GM19238 (cell line): ENCODE data around the gene RNF5.
"Not testable (repeated sequence)": the region's sequence is repeated elsewhere in the genome, so short reads cannot be mapped to it uniquely, and the experiment has no call there.

Source experiments
- DNase-seq: peaks from one replicate; pipeline ENCODE4 v3.0.0; 2011; ENCODE audit warnings: low spot score; ENCODE audit not compliant: insufficient read length

Gene RNF5

GRCh38 chr6:32177788-32178546 is at the start of gene RNF5:
Gene RNF5 (plus strand): TSS chr6:32178405. CDS start chr6:32178512, 107 bp downstream.
- peak; percentile 89 for DNase-seq

- no peak for DNase-seq
Observed at GRCh38 chr6:32128751-32129296, 49.4 kb upstream of the RNF5 start.

GRCh38 chr6:32129297-32130088 is 48.7 kb upstream of the RNF5 start:
- DNase-seq, result no peak

DNA sequence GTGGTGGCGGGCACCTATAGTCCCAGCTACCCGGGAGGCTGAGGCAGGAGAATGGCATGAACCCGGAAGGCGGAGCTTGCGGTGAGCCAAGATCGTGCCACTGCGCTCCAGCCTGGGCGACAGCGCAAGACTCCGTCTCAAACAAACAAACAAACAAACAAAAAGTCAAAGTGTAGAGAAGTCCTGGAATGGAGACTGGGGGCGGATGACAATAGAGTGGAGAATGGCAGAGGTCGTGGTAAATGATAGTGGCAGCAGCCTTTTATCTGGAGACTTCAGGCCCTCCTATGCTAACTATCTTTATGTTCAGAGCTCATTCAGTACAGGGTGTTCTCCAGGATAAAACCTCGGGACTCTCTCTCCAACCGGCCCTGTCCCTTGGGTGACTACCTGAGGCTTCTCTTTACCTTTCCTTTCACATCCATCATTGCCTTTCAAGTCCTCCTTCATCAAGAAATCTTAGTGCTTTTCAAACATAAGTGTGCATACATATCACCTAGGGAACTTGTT is 46.7 kb upstream of the RNF5 start:
- no peak for DNase-seq

DNA sequence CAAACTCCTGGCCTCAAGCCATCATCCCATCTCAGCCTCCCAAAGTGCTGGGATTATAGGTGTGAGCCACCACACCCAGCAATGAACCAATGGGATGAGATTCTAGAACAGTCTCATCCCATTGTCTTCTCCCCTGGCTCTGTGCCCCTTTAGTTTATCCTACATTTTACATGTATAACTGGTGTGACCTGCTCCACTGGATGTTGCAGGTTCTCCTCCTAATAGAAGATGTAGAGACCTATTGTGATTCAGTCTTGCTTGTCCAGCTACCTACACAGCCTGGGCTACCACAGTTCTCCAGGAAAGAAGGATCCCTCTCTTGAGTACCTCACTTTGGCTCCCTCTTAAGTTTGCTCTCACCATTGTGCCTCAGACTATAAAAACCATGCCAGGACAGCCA is 46.1 kb upstream of the RNF5 start:
- no peak for DNase-seq

DNA sequence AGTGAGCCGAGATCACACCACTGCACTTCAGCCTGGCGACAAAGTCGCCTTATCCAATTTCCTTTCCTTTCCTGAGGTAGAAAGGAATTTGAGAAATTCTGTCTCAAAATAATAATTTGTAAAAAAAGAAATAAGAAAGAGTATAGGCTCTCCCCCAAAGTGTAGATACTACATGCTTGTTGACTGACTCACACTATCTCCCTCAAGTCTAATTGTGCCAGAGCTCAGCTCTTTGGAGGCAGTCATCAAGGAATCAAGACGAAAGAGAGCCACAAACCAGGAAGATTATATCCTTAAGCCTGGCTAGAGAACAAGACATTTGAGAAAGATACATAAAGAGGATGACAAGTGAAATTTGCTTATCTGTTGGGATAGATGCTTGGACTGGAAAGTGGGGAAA is 44.4 kb upstream of the RNF5 start:
- DNase-seq, result no peak

- DNase-seq, result no peak
Observed at GRCh38 chr6:32137454-32137853, 40.8 kb upstream of the RNF5 start.

DNA sequence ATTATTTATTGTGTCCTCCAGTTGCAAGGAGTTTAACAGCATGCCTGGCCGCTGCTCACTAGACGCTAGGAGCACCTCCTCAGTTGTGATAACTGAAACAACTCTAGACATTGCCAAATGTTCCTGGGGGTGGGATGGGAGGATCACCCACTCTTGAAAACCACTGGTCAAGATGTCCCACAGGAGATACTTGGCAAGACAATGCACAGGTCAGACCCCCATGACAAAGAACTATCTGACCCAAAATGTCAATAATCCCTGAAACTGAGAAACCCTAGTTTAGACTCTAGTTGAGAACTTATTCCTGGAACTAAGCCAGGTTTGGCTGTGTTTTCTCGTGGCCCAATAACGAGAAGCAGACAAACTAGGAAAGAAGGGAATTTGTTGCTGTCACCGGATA is 38.6 kb upstream of the RNF5 start:
- DNase-seq, result no peak

- no peak for DNase-seq
Observed at GRCh38 chr6:32140420-32141046, 37.7 kb upstream of the RNF5 start.

DNA sequence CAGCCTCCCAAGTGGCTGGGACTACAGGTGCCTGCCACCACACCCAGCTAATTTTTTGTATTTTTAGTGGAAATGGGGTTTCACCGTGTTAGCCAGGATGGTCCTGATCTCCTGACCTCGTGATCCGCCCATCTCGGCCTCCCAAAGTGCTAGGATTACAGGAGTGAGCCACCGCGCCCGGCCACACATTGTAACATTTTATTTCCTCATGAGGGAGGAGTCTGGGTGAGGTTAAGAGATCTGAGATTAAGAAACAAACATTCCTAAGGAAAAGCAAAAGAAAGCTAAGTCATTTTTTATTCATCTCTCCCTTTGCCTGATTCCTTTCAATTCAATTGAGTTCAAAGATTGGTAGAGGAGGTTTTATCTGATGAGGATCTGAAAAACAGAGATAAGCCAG is 34.0 kb upstream of the RNF5 start:
- DNase-seq, result not testable (repeated sequence)

GRCh38 chr6:32146287-32146686 is 31.9 kb upstream of the RNF5 start:
- no peak for DNase-seq

DNA sequence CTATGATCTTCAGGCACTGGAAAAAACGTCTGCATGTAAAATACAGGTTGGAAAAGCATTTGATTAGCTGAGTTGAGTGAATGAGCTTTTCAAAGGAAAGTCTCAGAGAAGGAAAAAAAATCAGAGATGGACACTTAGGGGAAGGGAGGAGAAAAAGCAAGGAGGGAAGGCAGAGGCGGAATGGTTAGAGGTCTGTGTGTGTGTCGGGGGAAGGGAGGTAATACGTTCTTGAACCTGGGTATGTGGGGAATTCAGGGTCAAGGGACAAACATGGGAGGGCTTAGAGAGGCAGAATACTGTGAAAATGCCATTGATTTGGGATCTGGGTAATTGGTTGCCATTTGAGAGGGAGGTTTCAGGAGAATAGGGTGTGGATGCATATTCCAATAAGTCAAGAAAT is 31.5 kb upstream of the RNF5 start:
- no peak for DNase-seq

- DNase-seq, result no peak
Observed at GRCh38 chr6:32147401-32148132, 30.6 kb upstream of the RNF5 start.

DNA sequence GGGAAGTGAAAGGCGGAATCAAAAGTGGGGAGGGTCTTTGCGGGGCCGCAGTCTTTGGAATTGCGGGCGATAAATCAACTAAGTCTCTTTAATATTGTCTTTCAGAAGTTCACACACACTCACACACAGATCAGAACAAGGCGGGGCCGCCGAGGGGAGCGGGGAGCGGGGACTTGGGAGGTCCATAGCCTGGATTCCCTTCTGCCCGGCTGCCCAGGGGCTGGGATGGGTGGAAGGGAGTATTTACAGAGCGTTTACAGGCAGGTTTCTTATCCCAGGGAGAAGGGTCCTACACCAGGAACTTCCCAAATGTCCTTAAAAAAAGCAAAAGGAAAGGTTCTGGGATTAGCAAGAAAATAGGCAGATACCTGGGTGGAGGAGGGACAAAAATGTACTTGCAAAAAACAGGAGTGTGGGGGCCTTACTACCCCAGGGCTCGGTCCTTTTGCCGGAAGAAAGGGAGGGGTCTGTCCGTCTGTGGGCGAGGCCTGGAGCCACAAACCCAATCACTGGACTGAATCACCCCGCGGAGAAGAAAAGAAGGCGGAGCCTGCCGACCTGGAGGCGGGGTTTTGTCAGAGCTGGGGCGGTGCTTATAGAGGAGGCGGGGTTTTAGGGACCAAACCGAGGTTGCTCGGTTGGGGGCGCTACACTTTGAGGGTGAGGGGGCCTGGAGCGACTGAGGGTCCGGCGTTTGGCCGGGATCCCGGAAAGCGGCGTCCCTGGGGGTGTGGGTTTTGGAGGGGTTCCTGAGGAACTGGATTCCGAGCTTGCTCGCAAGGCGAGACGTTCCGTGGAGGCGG is 29.7 kb upstream of the RNF5 start:
- DNase-seq, result no peak

DNA sequence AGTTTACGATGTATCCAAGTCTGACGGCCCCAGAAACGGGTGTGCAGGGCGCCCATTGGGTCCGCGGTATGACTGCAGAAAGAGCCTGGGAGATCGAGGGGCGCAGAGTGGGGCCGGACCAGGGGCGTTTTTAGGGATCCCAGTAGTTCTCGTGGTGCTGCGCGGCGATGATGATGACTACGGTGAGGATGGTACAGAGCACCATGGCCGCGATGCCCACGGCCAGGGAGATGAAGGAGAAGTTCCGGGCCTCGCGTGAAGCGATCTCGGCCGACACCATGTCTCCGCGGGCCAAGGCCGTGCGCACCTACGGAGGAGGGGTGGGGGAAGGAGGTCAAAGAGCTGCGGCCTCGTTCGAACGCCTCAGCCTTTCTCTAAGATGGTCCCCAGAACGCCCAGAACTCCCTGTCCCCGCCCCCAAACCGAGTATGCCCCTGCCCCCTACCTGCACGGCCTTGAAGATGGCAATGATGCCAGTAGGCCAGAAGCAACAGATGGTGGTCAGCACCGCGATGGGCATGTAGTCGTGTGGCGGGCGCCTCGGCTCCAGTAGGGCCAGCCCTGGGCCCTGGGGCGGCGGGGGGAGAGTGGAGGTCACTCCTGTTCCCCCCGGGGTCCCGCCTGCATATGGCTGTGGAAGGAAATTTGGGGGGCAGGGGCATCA is 29.0 kb upstream of the RNF5 start:
- no peak for DNase-seq

DNA sequence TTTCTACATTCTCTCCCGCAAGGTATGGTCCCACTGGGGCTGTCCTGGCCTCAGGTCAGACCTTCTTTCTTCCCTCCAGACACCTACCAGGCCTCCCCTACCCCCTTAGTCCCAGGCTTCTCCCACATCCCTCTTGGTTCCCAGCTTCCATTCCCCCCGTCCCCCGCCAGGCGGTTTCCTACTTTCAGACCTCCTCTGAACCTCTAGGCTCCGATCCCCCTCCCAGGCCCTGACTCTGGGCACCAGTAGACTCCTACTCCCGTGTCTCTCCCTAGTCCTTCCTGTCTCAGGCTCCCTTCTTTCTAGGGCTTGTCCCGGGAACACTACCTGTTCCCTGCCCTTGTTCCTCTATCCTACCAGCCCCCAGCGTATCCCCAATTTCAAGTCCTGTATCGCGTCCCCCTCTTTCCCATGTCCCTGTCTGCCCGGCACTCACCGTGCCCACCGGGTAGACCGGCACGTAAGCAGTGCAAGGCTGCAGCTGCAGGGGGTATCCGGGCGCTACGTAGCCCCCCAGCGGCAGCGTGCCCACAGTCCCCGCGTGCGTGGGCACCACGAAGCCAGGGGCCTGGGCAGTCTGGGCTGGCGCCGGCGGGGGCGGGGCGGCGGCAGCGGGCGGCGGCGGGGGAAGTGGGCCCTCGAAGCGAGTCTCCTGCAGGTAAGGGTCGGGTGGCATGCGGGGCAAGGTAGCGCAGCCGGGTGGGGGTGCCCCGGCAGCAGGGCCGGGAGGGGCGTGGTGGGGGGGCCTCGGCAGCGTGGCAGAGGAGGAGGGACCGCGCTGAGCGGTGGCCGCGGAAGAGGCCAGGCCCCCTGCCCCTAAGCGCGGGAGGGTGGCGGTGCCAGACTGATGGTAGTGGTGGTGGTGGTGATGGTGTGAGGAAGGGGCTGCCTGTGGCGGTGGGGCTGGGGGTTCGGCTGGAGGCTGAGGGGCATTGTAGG is 28.0 kb upstream of the RNF5 start:
- no peak for DNase-seq

- DNase-seq, result no peak
Observed at GRCh38 chr6:32151181-32151862, 26.9 kb upstream of the RNF5 start.
